Psoas muscle (tissue), 8 donors: ENCODE results near the gene SNAI3. TPM values are rescaled to one million over a fixed set of nuclear protein-coding genes. Genes with fewer than 3 reads are reported as not detected.

Source experiments
- ATAC-seq, 4 donors: fragments of 200-7000 bp; cut with Tn5 transposase; one replicate each; pipeline ENCODE4 v1.9.1; 2020; ENCODE audit warnings: moderate library complexity in 3 of 4, mild to moderate bottlenecking in 2 of 4
- DNase-seq, 2 donors: peaks; one replicate each; pipeline ENCODE4 v3.0.0-alpha.2; 2020
- H3K27ac ChIP-seq: fragments of 200-600 bp; one replicate; pipeline ENCODE4 v1.8.0; 2022
- H3K27me3 ChIP-seq, 3 donors: fragments of 200-600 bp in 1 of 3; one replicate each; pipeline versions ENCODE4 v1.6.1 to v1.8.0; 2013 to 2022; ENCODE audit warnings: low read length in 2 of 3, mild to moderate bottlenecking in 2 of 3, moderate library complexity in 1 of 3; ENCODE audit not compliant: insufficient read depth in 3 of 3
- H3K36me3 ChIP-seq, 2 donors: fragments of 200-600 bp in 1 of 2; one replicate each; pipeline versions ENCODE4 v1.6.1 to v1.8.0; 2013 to 2022; ENCODE audit warnings: low read depth in 1 of 2, mild to moderate bottlenecking in 1 of 2, moderate library complexity in 1 of 2; ENCODE audit not compliant: insufficient read depth in 1 of 2
- H3K4me1 ChIP-seq: fragments of 200-600 bp; one replicate; pipeline ENCODE4 v1.8.0; 2022
- H3K4me3 ChIP-seq: fragments of 200-600 bp; one replicate; pipeline ENCODE4 v1.8.0; 2022; ENCODE audit warnings: mild to moderate bottlenecking
- H3K9me3 ChIP-seq: fragments of 200-600 bp; one replicate; pipeline ENCODE4 v1.8.0; 2022
- CTCF ChIP-seq: fragments of 200-600 bp; IDR thresholded peaks from one replicate; pipeline ENCODE4 v1.8.0; 2022; ENCODE audit warnings: antibody characterized with exemption
- WGBS, 3 donors: extraction: QIAGEN DNeasy Blood & Tissue Kit; methylation state at CpG; one replicate each; pipeline versions ENCODE4 v1.1.6 to v1.1.7; 2013; 5-methylcytosine and 5-hydroxymethylcytosine counted together
- intact Hi-C, 2 donors: fragments of 100-400 bp; cut with DNase I; formaldehyde crosslinking; loops; one replicate each; pipeline versions ENCODE4 v1.11.0 to v1.14.2; 2022
- polyA plus RNA-seq, 3 donors: library from polyadenylated mRNA; stranded (reverse); fragments of 200-250 nt; gene quantifications; one replicate each; pipeline ENCODE4 v1.2.3, GENCODE V29; 2013
- total RNA-seq, 4 donors: library from RNA; stranded (reverse); fragmentation: NEBNext Ultra II Directional in 2 of 4; extraction: Animal tissue kit (Norgen Biotek cat#: 25700) in 2 of 4; gene quantifications; one replicate each; pipeline versions ENCODE4 v1.2.1 to v1.2.4, GENCODE V29; 2021 to 2023
- donor health status: healthy with polysubstance abuse.
- donor health status: DM: no; HTN: no; CAD: no; lungs with moderate emphysema.
- donor health status: Bipolar disorder and iron deficiency.
- donor health status: healthy.
- donor health status: DM: yes; HTN: yes; CAD: no.
- donor health status: DM: no; HTN: no; CAD: no.
- donor health status: DM: no; HTN: no; CAD: no.
- donor health status: DM: yes; HTN: yes; CAD: no.

SNAI3 gene
- total and polyA plus RNA-seq, 7 donors = 1.2 to 8.5 (median 3.9) TPM

DNA sequence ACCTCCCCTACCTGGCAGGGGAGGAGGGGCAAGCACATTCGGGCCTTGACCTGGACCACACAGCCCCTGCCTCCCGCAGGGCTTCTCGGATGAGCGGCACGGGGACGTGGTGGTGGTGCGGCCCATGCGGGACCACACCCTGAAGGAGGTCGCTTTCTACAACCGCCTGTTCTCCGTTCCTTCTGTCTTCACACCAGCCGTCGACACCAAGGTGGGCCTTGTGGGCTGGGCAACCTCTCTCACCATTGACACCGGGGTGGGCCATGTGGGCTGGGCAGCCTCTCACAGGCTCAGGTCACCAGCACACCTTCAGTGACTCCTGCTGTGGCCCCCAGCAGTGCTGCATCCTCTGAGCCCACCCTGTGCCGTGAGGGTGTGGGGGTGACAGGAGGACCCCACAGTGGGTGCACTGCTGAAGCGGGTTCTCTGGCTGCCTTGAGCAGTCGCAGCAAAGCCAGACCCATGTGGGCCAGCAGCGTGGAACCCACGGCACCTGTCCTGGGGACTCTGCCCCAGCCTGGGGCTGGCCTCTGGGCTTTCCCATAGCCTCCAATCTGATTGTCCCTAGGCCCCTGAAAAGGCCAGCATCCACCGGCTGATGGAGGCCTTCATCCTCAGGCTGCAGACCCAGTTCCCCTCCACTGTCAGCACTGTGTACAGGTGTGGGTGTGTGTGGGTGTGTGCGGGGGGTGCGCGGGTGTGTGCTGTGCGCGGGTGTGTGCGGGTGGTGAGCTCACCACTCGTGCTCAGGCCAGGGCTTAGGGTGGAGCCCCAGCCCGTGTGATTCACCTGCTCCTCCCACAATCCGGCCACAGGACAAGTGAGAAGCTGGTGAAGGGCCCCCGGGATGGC, 27.5 kb upstream of the SNAI3 start:
- Histone ChIP-seq H3K9me3 (no peaks in the 10 kb centered on the region), H3K36me3 (peaks cover 7 to 56% of the 10 kb centered on the region in 2 donors), H3K4me1 (no peaks in the 10 kb centered on the region), H3K27me3 (no peaks in the 10 kb centered on the region), H3K27ac (no peak overlapping the region), H3K4me3 (no peak overlapping the region)
- ATAC-seq = no peak
- intact Hi-C loops = no loop called here
- DNase-seq = no peak
- no peak for TF ChIP-seq CTCF
- WGBS, 3 donors = 87 to 90% (median 89%) methylated on average over 26 to 30 of the region's 30 CpGs

GRCh38 chr16:88713054-88713453, 26.7 kb upstream of the SNAI3 start:
- 71 to 75% (median 72%) methylated on average over 13 to 15 of the region's 15 CpGs for WGBS, 3 donors
- ATAC-seq (no peak), DNase-seq (no peak)
- Histone ChIP-seq H3K4me3 (no peak overlapping the region), H3K36me3 (peaks cover 7 to 54% of the 10 kb centered on the region in 2 donors), H3K9me3 (no peaks in the 10 kb centered on the region), H3K4me1 (no peaks in the 10 kb centered on the region), H3K27me3 (no peaks in the 10 kb centered on the region), H3K27ac (no peak overlapping the region)
- intact Hi-C loops = no loop called here
- TF ChIP-seq CTCF = no peak

DNA sequence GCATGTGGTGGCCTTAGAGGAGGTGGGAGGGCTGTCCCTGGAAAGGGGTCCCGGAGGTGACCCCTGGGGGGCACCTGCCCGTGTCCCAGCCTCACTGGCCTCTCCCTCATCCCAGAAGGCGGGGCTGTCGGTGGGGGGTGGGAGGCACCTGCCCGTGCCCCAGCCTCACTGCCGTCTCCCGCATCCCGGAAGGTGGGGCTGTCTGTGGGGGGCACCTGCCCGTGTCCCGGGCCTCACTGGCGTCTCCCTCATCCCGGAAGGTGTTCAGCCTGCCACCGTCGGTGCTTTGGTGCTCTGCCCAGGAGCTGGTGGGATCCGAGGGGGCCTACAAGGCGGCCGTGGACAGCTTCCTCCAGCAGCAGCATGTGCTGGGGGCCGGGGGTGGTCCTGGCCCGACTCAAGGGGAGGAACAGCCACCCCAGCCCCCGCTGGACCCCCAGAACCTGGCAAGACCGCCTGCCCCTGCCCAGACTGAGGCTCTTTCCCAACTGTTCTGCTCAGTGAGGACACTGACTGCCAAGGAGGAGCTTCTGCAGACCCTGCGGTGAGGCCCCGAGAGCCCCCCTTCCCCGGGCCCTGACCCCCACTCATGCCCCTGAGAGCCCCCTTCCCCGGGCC, 26.2 kb upstream of the SNAI3 start:
- DNase-seq = no peak
- Histone ChIP-seq H3K4me3 (no peak overlapping the region), H3K27me3 (no peaks in the 10 kb centered on the region), H3K27ac (no peak overlapping the region), H3K4me1 (peaks cover 3% of the 10 kb centered on the region), H3K36me3 (peaks cover 7 to 50% of the 10 kb centered on the region in 2 donors), H3K9me3 (no peaks in the 10 kb centered on the region)
- no peak for TF ChIP-seq CTCF
- intact Hi-C loops = no loop called here
- no peak for ATAC-seq
- WGBS, 3 donors = 77 to 82% (median 77%) methylated on average over 20 to 25 of the region's 25 CpGs

- DNase-seq = no peak
- peaks cover 9% of the 10 kb centered on the region for H3K4me1 ChIP-seq
- intact Hi-C loops = no loop called here
- H3K36me3 ChIP-seq = peaks cover 6 to 44% of the 10 kb centered on the region in 2 donors
- H3K9me3 ChIP-seq = no peaks in the 10 kb centered on the region
- H3K27ac ChIP-seq = no peak overlapping the region
- H3K4me3 ChIP-seq = no peak overlapping the region
- WGBS, 3 donors = 69 to 90% (median 76%) methylated on average over 16 to 18 of the region's 18 CpGs
- no peak for ATAC-seq
- TF ChIP-seq CTCF = no peak
- no peaks in the 10 kb centered on the region for H3K27me3 ChIP-seq
Measured at GRCh38 chr16:88711750-88712340, 25.5 kb upstream of the SNAI3 start.
